ENCODE measurements around the gene SCARB1. TPM values are rescaled to one million over a fixed set of nuclear protein-coding genes. Genes with fewer than 3 reads are reported as not detected.

The SCARB1 gene
- total RNA-seq, 2 donors from 2014 or later = 33.0 to 36.2 TPM

GRCh38 chr12:124809391-124809790 is 54.3 kb downstream of the SCARB1 start:
- no peak for TF ChIP-seq CTCF (conservative IDR thresholded peaks at IDR 0.05)
- Mint-ChIP-seq H3K9me3 (peaks cover 5% of the 10 kb centered on the region), H3K27ac (no peak overlapping the region), H3K4me1 (peaks cover 11% of the 10 kb centered on the region), H3K36me3 (ENCODE audit: low read depth) (peaks cover 53% of the 10 kb centered on the region), H3K4me3 (no peak overlapping the region), H3K27me3 (ENCODE audit: insufficient read depth) (no peaks in the 10 kb centered on the region)
- no peaks in the 10 kb centered on the region for H3K27me3 ChIP-seq (ENCODE audit: control insufficient read depth, insufficient read depth, low read length, poor library complexity, severe bottlenecking)
- H3K9ac ChIP-seq (ENCODE audit: extremely low read depth, low read length, poor library complexity, severe bottlenecking) = no peak overlapping the region
- peaks cover 10% of the 10 kb centered on the region for H3K9me3 ChIP-seq (ENCODE audit: control insufficient read depth, low read length)
- H3K36me3 ChIP-seq (ENCODE audit: control insufficient read depth, insufficient read depth, low read length) = peaks cover 20% of the 10 kb centered on the region
- H3K27ac ChIP-seq (ENCODE audit: low read depth, low read length) = no peak overlapping the region
- 95 to 100% methylated on average over 2 to 3 of the region's 4 CpGs for whole genome bisulfite sequencing, 2 experiments (ENCODE audit: insufficient coverage in 1 of 2, insufficient read length in 1 of 2)
- no peak overlapping the region for H3K4me3 ChIP-seq (ENCODE audit: low read length)
- no peak for DNase-seq
- peaks cover 2% of the 10 kb centered on the region for H3K4me1 ChIP-seq (ENCODE audit: control insufficient read depth, insufficient read depth, low read length)

GRCh38 chr12:124808272-124808671 is 55.4 kb downstream of the SCARB1 start:
- no peaks in the 10 kb centered on the region for H3K27me3 ChIP-seq (ENCODE audit: control insufficient read depth, insufficient read depth, low read length, poor library complexity, severe bottlenecking)
- H3K36me3 ChIP-seq (ENCODE audit: control insufficient read depth, insufficient read depth, low read length) = peaks cover 14% of the 10 kb centered on the region
- H3K9ac ChIP-seq (ENCODE audit: extremely low read depth, low read length, poor library complexity, severe bottlenecking) = no peak overlapping the region
- H3K4me1 ChIP-seq (ENCODE audit: control insufficient read depth, insufficient read depth, low read length) = no peaks in the 10 kb centered on the region
- WGBS, 2 experiments (ENCODE audit: insufficient coverage in 1 of 2, insufficient read length in 1 of 2) = 100% methylated on average over 1 to 2 of the region's 2 CpGs
- TF ChIP-seq CTCF (conservative IDR thresholded peaks at IDR 0.05) = no peak
- H3K27ac Mint-ChIP-seq = no peak overlapping the region
- H3K27ac ChIP-seq (ENCODE audit: low read depth, low read length) = no peak overlapping the region
- no peak overlapping the region for H3K4me3 Mint-ChIP-seq
- peaks cover 50% of the 10 kb centered on the region for H3K36me3 Mint-ChIP-seq (ENCODE audit: low read depth)
- peaks cover 3% of the 10 kb centered on the region for H3K9me3 Mint-ChIP-seq
- no peaks in the 10 kb centered on the region for H3K27me3 Mint-ChIP-seq (ENCODE audit: insufficient read depth)
- H3K4me1 Mint-ChIP-seq = peaks cover 11% of the 10 kb centered on the region
- H3K9me3 ChIP-seq (ENCODE audit: control insufficient read depth, low read length) = peaks cover 10% of the 10 kb centered on the region
- DNase-seq = no peak
- no peak overlapping the region for H3K4me3 ChIP-seq (ENCODE audit: low read length)

GRCh38 chr12:124805876-124806668 is 57.6 kb downstream of the SCARB1 start:
- H3K27me3 ChIP-seq (ENCODE audit: control insufficient read depth, insufficient read depth, low read length, poor library complexity, severe bottlenecking) = no peaks in the 10 kb centered on the region
- H3K9me3 ChIP-seq (ENCODE audit: control insufficient read depth, low read length) = no peaks in the 10 kb centered on the region
- WGBS, 2 experiments (ENCODE audit: insufficient coverage in 1 of 2, insufficient read length in 1 of 2) = 96% methylated on average over 18 to 25 of the region's 25 CpGs
- no peak overlapping the region for H3K4me3 Mint-ChIP-seq
- no peaks in the 10 kb centered on the region for H3K27me3 Mint-ChIP-seq (ENCODE audit: insufficient read depth)
- H3K27ac ChIP-seq (ENCODE audit: low read depth, low read length) = no peak overlapping the region
- peaks cover 41% of the 10 kb centered on the region for H3K36me3 Mint-ChIP-seq (ENCODE audit: low read depth)
- no peak overlapping the region for H3K9ac ChIP-seq (ENCODE audit: extremely low read depth, low read length, poor library complexity, severe bottlenecking)
- no peak overlapping the region for H3K27ac Mint-ChIP-seq
- no peaks in the 10 kb centered on the region for H3K9me3 Mint-ChIP-seq
- H3K4me3 ChIP-seq (ENCODE audit: low read length) = no peak overlapping the region
- H3K4me1 Mint-ChIP-seq = peaks cover 10% of the 10 kb centered on the region
- TF ChIP-seq CTCF (conservative IDR thresholded peaks at IDR 0.05) = no peak
- H3K4me1 ChIP-seq (ENCODE audit: control insufficient read depth, insufficient read depth, low read length) = no peaks in the 10 kb centered on the region
- H3K36me3 ChIP-seq (ENCODE audit: control insufficient read depth, insufficient read depth, low read length) = peaks cover 3% of the 10 kb centered on the region
- no peak for DNase-seq

All from endodermal cell (in vitro differentiated cells).